NT2/D1 (cell line): Measurements from ENCODE around the gene BRIP1.
"Not testable (repeated sequence)": the region's sequence is repeated elsewhere in the genome, so short reads cannot be mapped to it uniquely, and the experiment has no call there.

ENCODE experiments used
- DNase-seq: peaks from one replicate; pipeline ENCODE4 v3.0.0-alpha.2; 2011; ENCODE audit warnings: low read depth, low spot score
- H3K27me3 ChIP-seq: 2 replicates; pipeline ENCODE4 v1.6.0; 2011; ENCODE audit warnings: mild to moderate bottlenecking; ENCODE audit not compliant: insufficient read length, insufficient read depth
- H3K36me3 ChIP-seq: 2 replicates; pipeline ENCODE4 v1.6.1; 2011; ENCODE audit warnings: mild to moderate bottlenecking, low read length, mixed read lengths; ENCODE audit not compliant: insufficient read depth, insufficient read length
- H3K4me1 ChIP-seq: 2 replicates; pipeline ENCODE4 v1.5.1; 2011; ENCODE audit not compliant: insufficient read depth, insufficient read length
- H3K4me3 ChIP-seq: 2 replicates; pipeline ENCODE4 v1.5.1; 2011; ENCODE audit warnings: low read depth; ENCODE audit not compliant: insufficient read length
- H3K9ac ChIP-seq: 2 replicates; pipeline ENCODE4 v1.6.0; 2011; ENCODE audit warnings: low read depth; ENCODE audit not compliant: insufficient read length
- H3K9me3 ChIP-seq: 2 replicates; pipeline ENCODE4 v1.5.1; 2011; ENCODE audit warnings: mild to moderate bottlenecking, low read length; ENCODE audit not compliant: insufficient read depth
- SUZ12 ChIP-seq: IDR thresholded peaks from 2 replicates; pipeline ENCODE4 v1.6.1; 2011; ENCODE audit not compliant: insufficient read length, insufficient read depth; ENCODE audit errors: extremely low read depth
- YY1 ChIP-seq: IDR thresholded peaks from 2 replicates; pipeline ENCODE4 v1.6.1; 2011; ENCODE audit not compliant: insufficient read length, insufficient read depth
- ZNF274 ChIP-seq: IDR thresholded peaks from 2 replicates; pipeline ENCODE4 v1.6.1; 2011; ENCODE audit warnings: mild to moderate bottlenecking, low read depth, low read length

The BRIP1 gene

DNA sequence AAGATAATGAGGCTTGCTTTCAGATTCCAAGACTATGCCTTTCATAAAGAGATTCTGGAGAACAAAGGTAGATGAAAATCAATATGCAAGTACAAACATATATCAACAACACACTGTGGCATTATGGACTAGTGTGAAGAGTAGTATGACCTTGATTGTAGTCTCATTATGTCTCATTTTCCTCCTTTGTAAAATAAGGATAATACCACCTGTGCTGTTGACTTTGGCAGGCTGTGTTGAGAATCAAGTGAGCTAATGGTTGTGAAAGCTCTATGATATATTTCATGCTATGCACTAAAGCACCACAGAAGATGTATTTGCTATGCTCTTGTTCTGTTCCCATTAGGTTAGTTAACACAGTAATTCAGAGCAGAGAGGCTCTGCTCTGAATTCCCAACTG, 193.8 kb downstream of the BRIP1 start:
- Histone ChIP-seq H3K36me3 (no peaks in the 10 kb centered on the region), H3K9me3 (no peaks in the 10 kb centered on the region)
- no peak for DNase-seq

DNA sequence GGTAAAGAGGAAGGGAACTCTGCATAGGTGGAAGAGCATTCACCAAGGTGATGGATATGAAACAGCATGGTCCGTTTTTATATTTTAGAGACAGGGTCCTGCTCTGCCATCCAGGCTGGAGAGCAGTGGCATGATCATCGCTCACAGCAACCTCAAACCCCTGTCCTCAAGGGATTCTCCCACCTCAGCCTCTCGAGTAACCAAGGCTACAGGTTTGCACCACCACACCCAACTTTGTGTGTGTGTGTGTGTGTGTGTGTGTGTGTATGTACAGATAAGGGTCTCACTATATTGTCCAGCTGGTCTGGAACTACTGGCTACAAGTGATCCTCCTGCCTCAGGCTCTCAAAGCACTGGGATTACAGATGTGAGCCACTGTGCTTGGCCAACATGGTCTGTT, 194.8 kb downstream of the BRIP1 start:
- Histone ChIP-seq H3K9ac (no peak overlapping the region), H3K4me3 (no peak overlapping the region), H3K27me3 (no peaks in the 10 kb centered on the region), H3K4me1 (no peaks in the 10 kb centered on the region), H3K36me3 (no peaks in the 10 kb centered on the region), H3K9me3 (no peaks in the 10 kb centered on the region)
- TF ChIP-seq YY1 (no peak), ZNF274 (no peak), SUZ12 (no peak)
- DNase-seq, result no peak

More for the DNA sequence above, 193.8 kb downstream of the BRIP1 start:
- H3K9ac ChIP-seq, result no peak overlapping the region
- H3K27me3 ChIP-seq, result no peaks in the 10 kb centered on the region
- H3K4me1 ChIP-seq, result no peaks in the 10 kb centered on the region
- no peak overlapping the region for H3K4me3 ChIP-seq
- no peak for TF ChIP-seq YY1
- TF ChIP-seq ZNF274, result no peak
- TF ChIP-seq SUZ12, result no peak

DNA sequence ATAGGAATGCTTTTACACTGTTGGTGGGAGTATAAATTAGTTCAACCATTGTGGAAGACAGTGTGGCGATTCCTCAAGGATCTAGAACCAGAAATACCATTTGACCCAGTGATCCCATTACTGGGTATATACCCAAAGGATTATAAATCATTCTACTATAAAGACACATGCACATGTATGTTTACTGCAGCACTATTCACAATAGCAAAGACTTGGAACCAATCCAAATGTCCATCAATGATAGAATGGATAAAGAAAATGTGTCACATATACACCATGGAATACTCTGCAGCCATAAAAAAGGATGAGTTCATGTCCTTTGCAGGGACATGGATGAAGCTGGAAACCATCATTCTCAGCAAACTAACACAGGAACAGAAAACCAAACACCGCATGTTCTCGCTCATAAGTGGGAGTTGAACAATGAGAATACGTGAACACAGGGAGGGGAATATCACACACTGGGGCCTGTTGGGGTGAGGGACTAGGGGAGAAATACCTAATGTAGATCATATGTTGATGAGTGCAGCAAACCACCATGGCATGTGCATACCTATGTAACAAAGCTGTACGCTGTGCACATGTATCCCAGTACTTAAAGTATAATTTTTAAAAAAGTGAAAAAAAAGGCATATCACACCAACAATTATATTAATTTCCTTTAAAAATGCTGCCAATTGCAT, 196.8 kb downstream of the BRIP1 start:
- not testable (repeated sequence) for H3K9ac ChIP-seq, H3K36me3 ChIP-seq, H3K9me3 ChIP-seq, H3K4me3 ChIP-seq, H3K27me3 ChIP-seq, DNase-seq, H3K4me1 ChIP-seq

- Histone ChIP-seq H3K4me1 (no peaks in the 10 kb centered on the region), H3K9me3 (no peaks in the 10 kb centered on the region), H3K36me3 (no peaks in the 10 kb centered on the region), H3K9ac (no peak overlapping the region), H3K27me3 (no peaks in the 10 kb centered on the region), H3K4me3 (no peak overlapping the region)
- DNase-seq, result no peak
- TF ChIP-seq YY1 (no peak), SUZ12 (no peak), ZNF274 (no peak)
These were observed 200.0 kb downstream of the BRIP1 start for GRCh38 chr17:61663310-61663709.

- no peak overlapping the region for H3K9ac ChIP-seq
- no peak for DNase-seq
- no peaks in the 10 kb centered on the region for H3K27me3 ChIP-seq
- H3K36me3 ChIP-seq, result no peaks in the 10 kb centered on the region
- H3K9me3 ChIP-seq, result no peaks in the 10 kb centered on the region
- H3K4me1 ChIP-seq, result no peaks in the 10 kb centered on the region
- TF ChIP-seq YY1 (no peak), SUZ12 (no peak), ZNF274 (no peak)
- H3K4me3 ChIP-seq, result no peak overlapping the region
These were observed 200.6 kb downstream of the BRIP1 start for GRCh38 chr17:61662741-61663140.

- H3K4me1 ChIP-seq, result no peaks in the 10 kb centered on the region
- no peaks in the 10 kb centered on the region for H3K9me3 ChIP-seq
- no peaks in the 10 kb centered on the region for H3K27me3 ChIP-seq
- no peaks in the 10 kb centered on the region for H3K36me3 ChIP-seq
- H3K4me3 ChIP-seq, result no peak overlapping the region
- TF ChIP-seq YY1 (no peak), ZNF274 (no peak), SUZ12 (no peak)
- H3K9ac ChIP-seq, result no peak overlapping the region
- DNase-seq, result no peak
These were observed 201.1 kb downstream of the BRIP1 start for GRCh38 chr17:61662186-61662585.

DNA sequence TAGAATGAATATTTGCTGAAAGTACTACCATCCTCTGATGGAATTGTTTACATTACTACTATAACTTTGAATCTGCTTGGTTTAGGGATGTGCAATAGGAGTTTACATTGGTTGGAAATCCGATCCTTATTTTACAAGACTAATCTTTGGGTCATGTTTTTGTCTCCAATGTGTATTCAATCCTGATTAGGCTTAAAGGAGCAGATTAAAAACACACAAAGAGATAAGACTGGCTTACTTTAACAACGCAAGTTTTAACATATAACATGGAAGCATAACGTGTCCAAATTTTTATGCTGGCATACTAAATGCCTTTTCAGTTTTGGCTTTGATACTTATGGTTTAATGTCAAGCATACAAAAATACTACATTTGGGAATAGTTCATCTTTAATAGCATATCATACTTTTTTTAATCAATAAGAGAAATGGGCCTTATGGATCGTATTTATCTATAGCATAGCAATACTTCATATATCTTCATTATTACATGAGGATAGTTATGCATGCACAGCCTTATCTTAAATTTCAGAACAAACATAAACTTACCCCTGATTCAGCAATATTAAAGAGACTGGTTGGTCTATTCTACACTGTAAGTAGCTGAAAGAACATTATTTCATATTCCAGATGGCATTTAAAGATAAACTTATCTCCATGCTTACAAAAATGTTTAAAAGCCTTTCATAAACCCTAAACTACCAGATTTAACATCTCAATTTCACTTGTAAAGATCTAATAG, 202.4 kb downstream of the BRIP1 start:
- Histone ChIP-seq H3K4me1 (no peaks in the 10 kb centered on the region), H3K36me3 (no peaks in the 10 kb centered on the region), H3K9ac (no peak overlapping the region), H3K4me3 (no peak overlapping the region), H3K9me3 (no peaks in the 10 kb centered on the region), H3K27me3 (no peaks in the 10 kb centered on the region)
- TF ChIP-seq ZNF274, result no peak
- no peak for DNase-seq
